22Rv1 (cell line): Measurements from ENCODE around the gene AURKAIP1.

Experiments
- ZFX ChIP-seq: fragments of 450-650 bp; IDR thresholded peaks from 2 replicates; pipeline ENCODE4 v1.6.1; 2017; ENCODE audit warnings: antibody characterized with exemption, borderline replicate concordance
- TF ChIP-seq, protein P1 (sequence below): fragments of 450-650 bp; IDR thresholded peaks from 2 replicates; pipeline ENCODE4 v1.5.1; 2017; ENCODE audit warnings: mild to moderate bottlenecking

DNA sequence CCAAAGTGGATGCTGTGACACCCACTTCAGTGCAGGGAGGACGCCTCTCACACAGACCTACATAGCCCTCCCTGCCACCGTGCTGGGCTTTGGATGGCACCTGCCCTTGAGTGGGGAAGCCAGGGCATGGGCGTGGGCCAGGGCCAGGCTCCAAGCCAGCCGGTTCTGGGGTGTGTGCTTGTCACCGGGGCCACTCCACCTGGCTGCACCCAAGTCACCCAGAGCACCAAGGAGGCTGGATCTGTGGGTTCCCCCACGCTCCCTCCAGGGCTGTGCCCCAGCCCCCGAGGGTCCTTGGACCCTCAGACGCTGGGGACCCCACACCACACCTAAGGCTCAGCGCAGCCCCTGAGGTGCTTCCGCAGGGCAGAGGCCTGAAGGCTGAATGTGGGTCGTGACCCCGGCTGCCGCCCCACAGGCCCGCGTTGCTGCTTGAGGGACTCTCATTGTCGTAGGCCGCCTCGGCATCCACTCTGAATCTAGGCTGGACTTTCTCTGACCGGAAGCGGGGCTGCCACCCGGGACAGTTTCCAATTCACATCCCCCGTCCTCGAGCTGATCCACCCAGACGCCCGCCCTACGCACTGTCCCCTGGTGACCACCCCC is 18.1 kb downstream of the AURKAIP1 start:
- TF ChIP-seq, protein P1, sequence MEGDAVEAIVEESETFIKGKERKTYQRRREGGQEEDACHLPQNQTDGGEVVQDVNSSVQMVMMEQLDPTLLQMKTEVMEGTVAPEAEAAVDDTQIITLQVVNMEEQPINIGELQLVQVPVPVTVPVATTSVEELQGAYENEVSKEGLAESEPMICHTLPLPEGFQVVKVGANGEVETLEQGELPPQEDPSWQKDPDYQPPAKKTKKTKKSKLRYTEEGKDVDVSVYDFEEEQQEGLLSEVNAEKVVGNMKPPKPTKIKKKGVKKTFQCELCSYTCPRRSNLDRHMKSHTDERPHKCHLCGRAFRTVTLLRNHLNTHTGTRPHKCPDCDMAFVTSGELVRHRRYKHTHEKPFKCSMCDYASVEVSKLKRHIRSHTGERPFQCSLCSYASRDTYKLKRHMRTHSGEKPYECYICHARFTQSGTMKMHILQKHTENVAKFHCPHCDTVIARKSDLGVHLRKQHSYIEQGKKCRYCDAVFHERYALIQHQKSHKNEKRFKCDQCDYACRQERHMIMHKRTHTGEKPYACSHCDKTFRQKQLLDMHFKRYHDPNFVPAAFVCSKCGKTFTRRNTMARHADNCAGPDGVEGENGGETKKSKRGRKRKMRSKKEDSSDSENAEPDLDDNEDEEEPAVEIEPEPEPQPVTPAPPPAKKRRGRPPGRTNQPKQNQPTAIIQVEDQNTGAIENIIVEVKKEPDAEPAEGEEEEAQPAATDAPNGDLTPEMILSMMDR: no peak
- TF ChIP-seq ZFX: no peak
